HG02759 (cell line): ENCODE measurements around the gene E2F1.

Experiments
- ATAC-seq: cut with Tn5 transposase; IDR thresholded peaks from one replicate; pipeline ENCODE4 v1.9.1; 2021; ENCODE audit warnings: mild to moderate bottlenecking, moderate library complexity; ENCODE audit not compliant: unreplicated experiment

E2F1 gene

GRCh38 chr20:33673114-33673409 is 13.1 kb downstream of the E2F1 start:
- no peak for ATAC-seq

GRCh38 chr20:33672426-33673113 is 13.6 kb downstream of the E2F1 start:
- ATAC-seq = no peak

GRCh38 chr20:33671573-33672288 is 14.5 kb downstream of the E2F1 start:
- no peak for ATAC-seq

DNA sequence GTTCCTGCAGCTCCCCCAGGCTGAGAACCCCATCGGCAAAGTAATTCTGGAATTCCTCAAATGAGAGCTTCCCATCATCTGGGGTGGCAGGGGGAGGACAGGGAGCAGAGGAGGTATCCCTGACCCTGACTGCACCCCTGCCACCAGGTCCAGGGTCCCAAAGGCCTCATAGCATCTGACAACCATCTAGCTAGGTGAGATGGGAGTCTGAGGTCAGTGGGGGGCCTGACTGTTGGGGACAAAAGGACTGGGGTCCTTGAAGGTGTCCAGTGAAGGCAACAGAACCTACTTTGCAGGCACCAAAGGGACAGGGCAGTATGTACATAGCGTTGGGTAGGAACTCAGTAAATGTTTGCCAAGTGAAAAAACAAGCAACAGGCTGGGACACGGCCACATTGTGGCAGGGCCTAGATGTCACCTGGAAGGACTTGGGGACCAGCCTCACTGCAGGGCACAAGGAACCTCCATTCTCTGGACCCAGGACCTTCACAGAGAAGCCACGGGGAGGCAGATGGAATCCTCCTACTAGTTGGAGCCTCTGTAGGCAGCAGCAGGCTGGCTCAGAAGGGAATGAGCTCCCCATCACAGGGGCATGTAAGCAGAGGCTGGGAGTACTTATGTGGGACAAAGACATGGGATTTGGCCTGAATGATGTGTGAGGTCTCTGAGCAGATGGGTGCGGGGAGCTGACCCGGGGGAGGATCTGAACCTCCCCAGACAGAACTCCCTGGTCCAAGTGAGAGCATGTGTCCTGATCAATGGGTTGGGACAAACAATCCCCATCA is 15.3 kb downstream of the E2F1 start:
- ATAC-seq = no peak

DNA sequence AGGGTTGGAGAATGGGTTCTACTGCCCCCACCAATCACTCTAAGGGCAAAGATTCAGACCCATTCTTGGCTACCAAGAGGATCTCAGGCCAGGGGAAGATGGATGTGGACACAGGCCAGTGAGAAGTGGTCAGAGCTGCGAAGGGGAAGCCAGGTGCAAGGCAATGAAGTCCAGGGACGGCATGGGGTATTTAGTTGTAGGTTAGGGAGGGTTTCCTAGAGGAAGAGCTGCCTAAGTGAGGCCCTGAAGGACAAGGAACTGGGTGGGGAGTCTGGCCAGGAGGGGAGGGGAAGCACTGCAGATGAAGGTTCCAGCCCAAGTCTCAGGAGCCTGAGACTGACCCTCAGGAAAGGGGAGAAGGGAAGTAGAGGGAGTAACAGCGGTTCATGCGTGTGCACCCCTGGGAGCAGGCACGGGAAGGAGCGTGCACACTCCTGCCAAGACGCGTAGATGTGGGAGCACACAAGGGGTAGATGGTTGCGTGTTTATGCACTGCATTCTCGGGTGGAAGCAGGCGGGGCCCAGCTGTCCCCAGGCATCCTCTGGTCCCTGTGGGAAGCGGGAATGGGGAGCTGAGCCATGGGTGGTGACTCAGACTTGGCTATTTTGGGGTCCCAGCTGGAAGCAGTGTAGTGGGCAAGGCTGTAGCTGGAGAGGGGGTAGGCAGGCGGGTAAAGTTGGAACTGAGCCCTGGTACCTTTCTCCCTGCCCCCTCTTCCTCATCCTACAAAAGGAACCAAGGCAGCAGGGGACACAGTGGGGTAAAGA is 16.1 kb downstream of the E2F1 start:
- ATAC-seq = no peak

DNA sequence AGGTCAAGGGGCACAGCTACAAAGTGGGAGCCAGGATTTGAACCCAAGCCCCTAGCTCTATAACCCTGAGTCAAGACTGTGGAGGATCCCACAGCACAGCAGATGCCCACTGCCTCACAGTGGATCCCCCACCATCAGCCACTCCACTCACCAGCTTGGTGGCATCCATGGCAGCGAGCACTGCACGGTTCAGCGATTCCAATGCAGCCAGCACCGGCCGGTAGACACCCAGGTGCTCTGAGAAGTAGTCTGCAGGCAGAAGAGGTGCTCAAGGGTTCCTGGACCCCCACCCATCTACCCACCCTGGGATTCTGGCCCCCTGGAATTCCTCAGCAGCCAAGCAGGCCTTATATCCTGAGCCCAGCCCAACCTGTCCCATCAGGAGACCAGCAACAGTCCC is 17.0 kb downstream of the E2F1 start:
- ATAC-seq = no peak

DNA sequence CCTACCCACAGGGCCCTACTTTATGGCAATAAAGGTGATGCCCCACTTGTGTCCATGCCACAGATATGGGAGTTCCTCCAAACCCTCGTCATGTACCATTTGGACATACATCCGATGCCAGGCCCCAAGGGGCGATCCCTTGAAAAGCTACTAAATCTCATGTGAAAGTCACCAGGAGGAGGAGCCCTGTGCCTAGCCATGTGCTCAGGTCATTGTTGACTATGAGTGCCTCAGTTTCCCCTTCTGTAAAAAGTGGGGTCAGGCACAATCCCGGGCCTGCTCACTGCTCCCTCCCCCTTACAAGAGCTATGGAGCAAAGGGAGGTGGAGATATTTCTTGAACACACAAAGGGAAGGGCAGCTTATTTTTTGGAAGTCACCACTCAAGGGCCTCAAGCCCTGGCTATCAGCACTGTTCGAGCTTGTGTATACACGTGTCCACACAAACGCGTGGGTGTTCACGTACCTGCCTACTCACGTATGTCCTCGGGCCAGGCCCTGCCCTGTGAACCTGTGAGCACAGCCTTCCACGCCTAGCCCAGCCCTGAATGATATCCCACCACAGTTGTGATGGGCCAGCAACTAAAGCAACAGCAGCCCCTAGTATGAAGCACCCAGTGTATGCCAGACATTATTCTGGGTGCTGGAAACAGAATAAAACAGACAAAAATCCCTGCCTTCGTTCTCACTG is 17.6 kb downstream of the E2F1 start:
- no peak for ATAC-seq

DNA sequence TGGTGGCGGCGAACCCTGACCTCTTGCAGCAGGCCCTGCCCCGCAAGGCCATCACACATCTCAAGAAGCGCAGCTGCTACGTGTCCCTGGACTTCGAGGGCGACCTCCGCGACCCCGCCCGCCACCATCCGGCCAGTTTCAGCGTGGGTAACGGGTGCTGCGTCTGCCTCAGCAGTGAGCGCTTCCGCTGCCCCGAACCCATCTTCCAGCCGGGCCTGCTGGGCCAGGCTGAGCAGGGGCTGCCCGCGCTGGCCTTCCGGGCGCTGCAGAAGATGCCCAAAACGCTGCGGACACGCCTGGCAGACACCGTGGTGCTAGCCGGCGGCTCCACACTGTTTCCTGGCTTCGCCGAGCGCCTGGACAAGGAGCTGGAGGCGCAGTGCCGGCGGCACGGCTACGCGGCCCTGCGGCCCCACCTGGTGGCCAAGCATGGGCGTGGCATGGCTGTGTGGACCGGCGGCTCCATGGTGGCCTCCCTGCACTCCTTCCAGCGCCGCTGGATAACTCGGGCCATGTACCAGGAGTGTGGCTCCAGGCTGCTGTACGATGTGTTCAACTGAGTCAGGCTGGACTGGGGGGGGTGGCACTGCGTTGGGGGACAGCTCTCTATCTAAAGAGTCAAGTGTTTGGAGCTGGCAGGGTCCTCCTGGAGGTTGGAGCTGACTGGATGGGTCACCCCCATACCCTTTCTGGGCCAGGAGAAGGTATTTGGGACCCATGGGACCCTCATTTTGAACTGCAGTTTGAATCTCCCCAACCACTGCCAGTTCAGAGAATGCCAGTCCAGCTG is 18.3 kb downstream of the E2F1 start:
- ATAC-seq = peak; percentile 51

- ATAC-seq = peak; percentile 23
Measured at GRCh38 chr20:33667245-33667675, 18.9 kb downstream of the E2F1 start.

DNA sequence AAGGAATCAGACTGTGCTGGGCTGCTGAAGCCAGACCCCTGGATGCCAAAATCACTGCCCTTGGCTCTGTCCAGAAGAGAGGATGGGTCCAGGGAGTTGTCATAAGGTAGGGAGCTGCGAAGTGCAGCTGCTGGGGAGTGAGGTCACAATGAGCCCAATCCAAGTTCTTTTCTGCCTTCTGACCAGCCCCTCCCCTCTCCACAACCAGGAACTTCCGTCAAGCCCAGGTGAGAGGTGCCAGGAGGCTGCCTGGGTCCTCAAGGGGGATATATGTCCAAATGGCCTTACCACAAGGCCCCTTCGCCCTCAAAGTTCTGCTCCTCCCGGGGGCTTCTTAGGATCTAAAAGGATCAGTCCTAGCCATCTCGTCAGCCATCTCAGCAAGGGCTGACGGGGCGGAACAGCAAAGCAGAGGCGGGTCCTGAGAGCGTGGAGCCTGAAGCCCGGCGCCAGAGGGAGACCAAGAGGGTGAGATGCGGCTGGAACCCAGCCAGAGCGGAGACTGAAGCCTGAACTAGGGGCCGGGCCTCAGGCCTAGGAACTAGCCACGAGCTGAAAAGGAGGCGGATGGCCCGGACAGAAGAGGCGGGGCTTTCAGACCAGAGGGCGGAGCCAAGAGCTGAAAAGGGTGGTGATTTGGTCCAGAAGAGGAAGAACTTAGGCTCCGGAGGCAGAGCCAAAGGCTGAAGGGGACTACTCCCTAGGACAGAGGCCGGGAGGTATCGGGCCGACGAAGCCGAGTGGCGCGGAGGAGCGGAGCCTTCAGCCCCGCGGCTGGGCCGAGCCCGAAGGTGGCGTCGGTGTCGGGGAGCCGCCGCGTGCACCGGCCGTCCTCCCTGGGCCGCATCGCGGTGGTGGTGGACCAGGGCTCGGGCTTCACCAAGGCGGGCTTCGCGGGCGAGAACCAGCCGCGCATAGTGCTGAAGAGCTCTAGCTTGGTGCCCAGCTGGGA is 19.6 kb downstream of the E2F1 start, which contains the start of gene ACTL10:
TSS of gene ACTL10 (plus strand) at position 651 of the 952 bp plus-strand sequence. CDS start 555 bp downstream, outside the sequence.
- ATAC-seq = peak; percentile 64

- no peak for ATAC-seq
Measured at GRCh38 chr20:33664762-33665144, 21.4 kb downstream of the E2F1 start.

GRCh38 chr20:33664085-33664761 is 22.0 kb downstream of the E2F1 start:
- ATAC-seq = no peak

DNA sequence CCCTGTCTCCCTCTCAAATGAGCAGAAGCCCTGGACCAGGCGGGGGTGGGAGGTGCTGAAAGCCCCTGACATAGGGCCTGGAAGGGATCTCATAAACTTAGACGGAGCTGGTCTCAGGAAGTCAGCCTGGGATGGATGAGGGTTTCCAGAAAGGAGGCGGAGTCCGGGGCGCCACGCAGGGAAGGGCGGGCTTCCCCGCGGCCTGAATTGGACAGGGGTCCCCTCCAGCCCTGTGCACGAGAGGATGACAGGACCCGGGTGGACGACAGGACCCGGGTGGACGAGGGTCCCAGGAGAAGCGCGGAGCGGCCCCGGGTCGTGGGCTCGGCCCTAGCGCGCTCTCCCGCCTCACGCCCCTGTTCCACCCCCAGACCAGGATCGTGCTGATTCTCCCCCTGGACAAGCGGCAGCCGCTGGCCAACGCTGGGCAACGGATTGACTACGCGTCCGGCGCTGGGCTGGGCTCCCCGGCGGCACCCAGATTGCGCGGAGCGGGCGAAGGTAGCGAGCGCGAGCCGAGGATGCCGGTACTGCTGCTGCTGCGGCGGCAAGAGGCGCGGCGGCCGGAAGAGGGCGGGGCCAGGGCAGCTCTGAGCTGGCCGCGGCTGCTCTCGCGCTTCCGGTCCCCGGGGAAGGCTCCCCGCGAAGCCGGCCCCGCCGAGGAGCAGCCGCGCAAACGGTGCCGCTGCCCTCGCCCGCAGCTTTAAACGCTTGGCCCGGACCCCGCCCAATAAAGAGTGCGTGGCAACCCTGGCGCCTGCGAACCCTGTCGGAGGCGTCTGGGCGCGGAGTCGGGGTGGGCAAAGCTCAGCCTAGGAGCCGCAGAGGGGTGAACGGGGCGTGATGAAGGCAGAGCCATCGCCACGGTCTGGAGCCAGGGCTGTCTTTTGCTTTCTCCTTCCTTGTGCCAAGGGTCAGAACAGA is 22.8 kb downstream of the E2F1 start:
- ATAC-seq = peak; percentile 28

- no peak for ATAC-seq
Measured at GRCh38 chr20:33662172-33662571, 24.0 kb downstream of the E2F1 start, which contains the start of gene C20orf144. C20orf144 (plus strand) TSS chr20:33662327; CDS start chr20:33662346, 19 bp downstream.

DNA sequence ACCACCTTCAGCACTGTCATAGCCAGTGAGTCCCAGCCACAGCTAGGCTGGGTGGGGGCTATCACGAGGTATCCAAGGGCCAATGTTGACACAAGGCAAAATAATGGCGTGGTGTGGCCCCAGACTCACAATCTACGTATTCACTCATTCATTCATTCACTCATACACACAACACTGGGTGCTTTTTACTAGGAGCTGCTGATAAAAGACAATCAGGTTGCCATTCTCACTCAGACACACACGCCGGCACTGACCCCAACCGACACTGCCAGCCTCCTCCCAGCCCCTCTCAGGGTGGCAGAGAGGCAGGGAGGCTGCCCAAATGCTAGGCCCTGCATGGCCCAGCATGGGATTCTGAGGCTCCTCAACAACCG is 25.5 kb downstream of the E2F1 start:
- no peak for ATAC-seq

DNA sequence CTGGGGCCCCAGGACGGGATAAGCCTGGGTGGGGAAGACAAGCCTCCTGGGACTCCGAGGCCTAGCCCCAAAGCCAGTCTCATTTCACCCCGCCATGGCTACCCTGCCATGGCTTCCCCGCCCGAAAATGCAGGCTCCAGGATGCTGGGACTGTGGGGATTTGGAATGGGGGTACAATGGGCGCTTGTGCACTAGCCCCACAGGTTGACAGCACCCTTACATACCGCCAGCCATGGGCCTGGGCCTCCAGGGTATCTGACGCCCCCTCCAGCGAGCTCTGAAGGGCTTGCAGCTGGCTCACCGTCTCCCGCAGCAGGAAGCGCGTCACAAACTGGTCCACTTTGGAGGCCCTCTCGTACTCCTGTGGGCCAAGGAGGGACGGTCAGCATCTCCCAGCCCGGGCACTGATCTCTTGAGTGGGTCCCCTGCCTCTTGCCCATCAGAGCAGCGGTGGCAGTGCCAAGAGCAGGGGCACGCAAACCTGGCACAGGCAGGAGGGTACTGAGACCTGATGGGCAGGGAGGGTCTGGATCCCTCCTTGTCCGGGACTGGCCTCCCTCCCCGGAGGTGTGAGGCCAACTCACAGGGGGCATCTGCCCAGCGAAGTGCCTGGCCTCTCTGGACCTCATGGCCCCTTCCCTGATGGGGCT is 26.0 kb downstream of the E2F1 start:
- no peak for ATAC-seq
